HUES6 (cell line): ENCODE data around the gene GTF3C4.
"Not testable (repeated sequence)": the region's sequence is repeated elsewhere in the genome, so short reads cannot be mapped to it uniquely, and the experiment has no call there.

Source experiments
- H3K27ac ChIP-seq: 2 replicates; pipeline ENCODE4 v1.7.0; 2013; ENCODE audit warnings: low read depth, mild to moderate bottlenecking, low read length, inconsistent platforms
- H3K27me3 ChIP-seq: 2 replicates; pipeline ENCODE4 v1.6.1; 2013; ENCODE audit warnings: low read length; ENCODE audit not compliant: control insufficient read depth, insufficient read depth
- H3K36me3 ChIP-seq: 2 replicates; pipeline ENCODE4 v1.6.1; 2013; ENCODE audit warnings: low read length; ENCODE audit not compliant: control insufficient read depth, insufficient read depth
- H3K4me1 ChIP-seq: 2 replicates; pipeline ENCODE4 v1.6.1; 2013; ENCODE audit warnings: low read length; ENCODE audit not compliant: control insufficient read depth, insufficient read depth
- H3K4me3 ChIP-seq: 2 replicates; pipeline ENCODE4 v1.5.1; 2013; ENCODE audit warnings: low read depth, low read length
- H3K9ac ChIP-seq: one replicate; pipeline ENCODE4 v1.6.1; 2013; ENCODE audit warnings: mild to moderate bottlenecking, low read length
- H3K9me3 ChIP-seq: 2 replicates; pipeline ENCODE4 v1.6.1; 2013; ENCODE audit warnings: low read depth, low read length; ENCODE audit not compliant: control insufficient read depth, insufficient read depth

GTF3C4 gene

DNA sequence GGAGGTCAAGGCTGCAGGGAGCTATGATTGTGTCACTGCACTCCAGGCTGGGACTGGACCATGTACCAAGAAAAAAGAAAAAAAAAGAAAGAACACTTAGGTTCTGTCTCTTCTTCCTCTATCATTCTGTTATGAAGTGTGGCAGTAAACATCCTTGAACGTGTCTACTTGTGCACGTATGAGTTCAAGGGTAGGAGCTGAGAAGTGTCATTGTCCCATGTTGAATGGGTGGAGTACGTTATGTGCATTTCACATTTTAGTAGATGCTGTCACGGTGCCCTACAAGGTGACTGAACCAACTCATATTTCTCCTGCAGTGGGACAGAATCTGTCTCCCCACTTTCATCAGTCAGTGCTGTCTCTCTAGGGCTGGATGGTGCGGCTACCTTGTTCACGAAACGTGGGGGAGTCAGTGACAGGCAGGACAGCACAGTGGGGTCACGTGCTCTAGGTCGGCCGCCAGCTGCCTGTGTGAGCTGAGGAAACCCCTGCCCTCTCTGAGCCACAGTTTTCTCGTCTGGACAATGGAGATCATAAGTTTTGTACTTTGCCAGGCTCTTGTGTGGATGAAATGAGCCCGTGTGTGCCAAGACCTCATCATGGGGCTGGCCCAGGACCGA lies 47.2 kb downstream of the GTF3C4 start:
- Histone ChIP-seq H3K36me3 (no peaks in the 10 kb centered on the region), H3K27ac (no peak overlapping the region; the same call in 1 of the 2 replicates), H3K9me3 (no peaks in the 10 kb centered on the region), H3K27me3 (no peaks in the 10 kb centered on the region), H3K4me3 (no peak overlapping the region), H3K4me1 (no peaks in the 10 kb centered on the region), H3K9ac (no peak overlapping the region)

DNA sequence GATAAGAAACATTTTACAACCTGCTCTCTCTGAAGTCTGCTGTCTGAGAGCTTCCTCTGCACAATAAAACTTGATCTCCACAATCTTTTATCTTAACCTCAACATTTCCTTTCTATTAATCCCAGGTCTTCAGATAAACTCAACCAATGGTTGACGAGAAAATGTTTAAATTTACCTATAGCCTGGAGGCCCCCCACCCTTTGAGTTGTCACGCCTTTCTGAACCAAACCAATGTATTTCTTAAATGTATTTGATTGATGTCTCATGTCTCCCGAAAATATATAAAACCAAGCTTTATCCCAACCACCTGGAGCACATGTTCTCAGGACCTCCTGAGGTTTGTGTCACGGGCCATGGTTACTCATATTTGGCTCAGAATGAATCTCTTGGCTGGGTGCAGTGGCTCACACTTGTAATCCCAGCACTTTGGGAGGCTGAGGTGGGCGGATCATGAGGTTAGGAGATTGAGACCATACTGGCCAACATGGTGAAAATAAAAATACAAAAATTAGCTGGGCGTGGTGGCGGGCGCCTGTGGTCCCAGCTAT lies 48.2 kb downstream of the GTF3C4 start:
- not testable (repeated sequence) for H3K9ac ChIP-seq, H3K36me3 ChIP-seq, H3K4me3 ChIP-seq, H3K4me1 ChIP-seq, H3K9me3 ChIP-seq, H3K27me3 ChIP-seq, H3K27ac ChIP-seq

DNA sequence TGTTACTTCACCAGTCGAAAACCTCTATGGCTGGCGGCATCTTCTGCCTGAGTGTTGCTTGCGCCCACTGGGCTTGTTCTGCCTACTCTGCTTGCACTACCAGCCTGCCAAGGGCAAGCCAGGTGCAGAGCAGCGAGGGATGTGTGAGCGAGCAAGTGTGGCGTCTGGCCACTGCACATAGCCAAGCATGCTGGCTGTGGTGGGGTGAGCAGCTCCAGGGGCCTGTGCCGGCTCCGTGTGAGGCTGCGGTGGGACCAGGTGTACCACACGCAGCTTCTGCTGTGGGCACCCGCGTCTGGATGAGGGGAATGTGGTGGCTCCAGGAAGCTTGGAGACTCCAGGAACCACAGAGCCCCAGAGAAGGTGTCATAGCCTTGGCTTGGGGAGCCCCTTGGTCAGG lies 51.4 kb downstream of the GTF3C4 start:
- Histone ChIP-seq H3K4me3 (no peak overlapping the region), H3K4me1 (no peaks in the 10 kb centered on the region), H3K27me3 (no peaks in the 10 kb centered on the region), H3K9ac (no peak overlapping the region), H3K27ac (no peak overlapping the region), H3K9me3 (no peaks in the 10 kb centered on the region), H3K36me3 (no peaks in the 10 kb centered on the region)

DNA sequence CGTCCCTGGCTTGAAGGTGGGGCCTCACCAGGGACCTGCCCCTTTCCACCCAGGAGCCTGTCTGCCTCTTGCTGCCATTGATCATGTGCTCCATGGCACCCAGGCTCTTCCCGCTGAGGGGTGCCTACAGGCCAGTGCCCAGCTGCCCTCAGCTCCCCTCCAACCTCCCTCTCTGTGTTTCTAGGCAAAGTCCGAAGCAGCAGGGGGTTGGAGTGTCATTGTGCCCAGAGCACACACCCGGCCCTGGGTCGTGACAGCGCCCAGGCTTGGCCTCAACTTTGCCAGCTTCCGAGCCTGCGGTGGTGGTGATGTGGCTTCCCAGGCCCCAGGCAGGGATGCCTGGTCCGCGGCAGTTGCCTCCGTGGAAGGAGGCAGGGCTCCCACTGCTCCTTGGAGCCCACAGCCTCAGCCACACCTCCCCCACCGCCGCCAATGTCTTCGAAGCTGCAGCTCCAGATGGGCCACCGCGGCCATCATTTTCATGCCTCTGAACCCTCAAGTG lies 52.4 kb downstream of the GTF3C4 start:
- no peaks in the 10 kb centered on the region for H3K9me3 ChIP-seq
- no peaks in the 10 kb centered on the region for H3K36me3 ChIP-seq
- H3K27me3 ChIP-seq: no peaks in the 10 kb centered on the region
- H3K27ac ChIP-seq: no peak overlapping the region
- H3K4me3 ChIP-seq: no peak overlapping the region
- no peak overlapping the region for H3K9ac ChIP-seq
- H3K4me1 ChIP-seq: no peaks in the 10 kb centered on the region

DNA sequence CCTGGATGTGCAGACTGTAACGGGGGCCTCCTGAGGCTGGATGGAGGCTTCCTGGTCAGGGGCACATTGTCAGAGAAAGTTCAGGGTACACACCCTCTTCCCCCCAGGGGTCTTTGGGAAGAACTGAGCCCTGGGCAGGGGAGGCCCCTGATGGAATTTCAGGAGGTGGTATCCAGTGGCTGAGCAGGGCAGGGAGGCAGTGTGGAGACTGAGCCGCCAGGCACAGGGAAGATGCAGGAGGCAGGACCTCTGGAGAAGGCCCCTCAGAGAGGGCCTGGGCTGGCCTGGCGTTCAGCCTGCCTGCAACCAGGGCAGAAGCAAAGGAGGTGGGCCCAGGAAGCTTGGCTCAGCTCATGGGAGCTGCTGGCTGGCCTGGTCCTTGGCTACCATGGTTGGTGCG lies 53.5 kb downstream of the GTF3C4 start:
- no peak overlapping the region for H3K27ac ChIP-seq
- H3K4me3 ChIP-seq: no peak overlapping the region
- no peaks in the 10 kb centered on the region for H3K4me1 ChIP-seq
- H3K36me3 ChIP-seq: no peaks in the 10 kb centered on the region
- H3K27me3 ChIP-seq: no peaks in the 10 kb centered on the region
- H3K9me3 ChIP-seq: no peaks in the 10 kb centered on the region
- no peak overlapping the region for H3K9ac ChIP-seq

DNA sequence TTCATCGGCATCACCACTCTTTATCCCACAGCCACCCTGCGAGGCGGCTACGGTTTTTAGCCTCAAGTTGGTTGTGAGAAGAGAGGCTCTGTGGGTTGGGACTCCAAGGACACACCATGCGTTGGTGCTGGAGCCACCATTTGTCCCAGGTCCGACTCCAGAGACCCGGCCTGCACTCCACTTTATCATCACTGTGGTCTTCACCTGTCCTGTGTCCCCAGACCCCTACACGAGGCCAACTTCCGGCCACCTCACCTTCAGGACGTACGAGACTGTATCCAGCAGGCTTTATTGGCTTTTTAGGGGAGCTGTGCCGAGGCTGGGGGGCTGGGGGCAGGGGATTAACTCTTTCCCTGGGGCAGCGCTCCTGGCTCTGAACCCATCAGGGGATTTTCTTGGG lies 55.0 kb downstream of the GTF3C4 start:
- Histone ChIP-seq H3K4me1 (no peaks in the 10 kb centered on the region), H3K9me3 (no peaks in the 10 kb centered on the region), H3K9ac (no peak overlapping the region), H3K36me3 (no peaks in the 10 kb centered on the region), H3K27me3 (no peaks in the 10 kb centered on the region), H3K27ac (no peak overlapping the region), H3K4me3 (no peak overlapping the region)

DNA sequence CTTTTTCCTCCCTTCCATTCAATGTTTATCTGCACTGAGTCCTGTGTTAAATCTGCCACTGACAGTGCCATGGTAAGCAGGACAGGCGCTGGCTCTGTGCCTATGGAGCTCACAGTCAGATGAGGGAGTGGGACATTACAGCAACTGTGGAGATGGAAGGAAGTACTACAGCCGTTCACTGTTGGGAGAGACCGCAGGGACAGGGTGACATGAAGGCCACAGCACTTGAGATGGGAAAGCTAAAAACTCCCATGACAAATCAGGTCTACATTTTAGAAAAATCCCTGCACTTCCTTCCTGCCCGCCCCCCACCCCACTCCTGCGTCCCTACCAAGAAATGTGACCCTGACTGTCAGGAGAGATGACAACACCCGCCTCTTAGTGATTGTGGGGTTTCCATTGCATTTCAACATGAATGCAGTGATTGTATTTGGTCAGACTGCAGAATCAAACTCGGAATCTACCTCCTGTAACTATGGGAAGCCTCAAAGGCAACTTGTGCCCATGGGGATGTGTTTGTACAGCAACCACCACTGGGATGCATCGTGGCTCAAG lies 56.4 kb downstream of the GTF3C4 start:
- no peak overlapping the region for H3K4me3 ChIP-seq

DNA sequence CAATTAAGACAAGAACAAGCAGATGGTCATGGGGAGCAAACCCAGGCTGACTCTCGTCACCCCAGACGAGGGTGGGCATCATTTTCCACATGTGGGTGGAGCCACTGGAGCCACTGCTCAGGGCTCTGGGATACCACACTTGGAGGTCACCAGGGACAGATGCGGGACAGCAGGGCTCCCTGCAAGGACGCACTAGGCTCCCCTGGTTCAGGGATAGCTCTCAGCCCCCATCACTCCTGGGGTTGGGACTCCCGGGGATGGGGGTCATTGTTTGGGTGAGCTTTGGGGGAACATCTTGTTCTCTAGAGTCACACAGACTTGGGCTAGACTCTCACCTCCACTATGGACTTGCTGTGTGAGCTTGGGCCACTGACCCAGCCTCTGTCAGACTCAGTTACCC lies 57.8 kb downstream of the GTF3C4 start:
- no peak overlapping the region for H3K27ac ChIP-seq
- no peak overlapping the region for H3K9ac ChIP-seq
- 0 out of 2 replicates have a peak, but pooled peaks cover 6% of the 10 kb centered on the region for H3K4me1 ChIP-seq

More for the DNA sequence above, 56.4 kb downstream of the GTF3C4 start:
- Histone ChIP-seq H3K9me3 (no peaks in the 10 kb centered on the region), H3K36me3 (no peaks in the 10 kb centered on the region), H3K27me3 (no peaks in the 10 kb centered on the region), H3K9ac (no peak overlapping the region), H3K27ac (no peak overlapping the region), H3K4me1 (no peaks in the 10 kb centered on the region)

DNA sequence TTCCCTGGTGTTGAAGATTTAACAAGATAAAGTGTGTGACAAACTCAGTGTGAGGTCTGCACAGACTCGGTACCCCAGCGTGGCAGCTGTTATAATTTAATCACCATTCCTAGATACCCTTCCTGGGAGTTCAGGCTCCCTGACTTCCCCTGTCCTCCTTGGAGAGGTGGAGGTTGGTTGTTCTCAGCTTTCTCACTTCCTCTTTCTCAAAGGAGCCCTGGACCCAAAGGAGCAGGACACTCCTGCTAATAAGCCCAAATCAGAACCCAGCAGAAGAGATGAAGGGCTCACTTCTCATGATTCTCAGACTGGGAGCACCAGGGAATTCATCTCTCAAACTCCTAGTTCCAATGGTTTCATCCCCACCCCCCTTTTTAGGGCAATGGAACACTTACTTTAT lies 58.2 kb downstream of the GTF3C4 start:
- Histone ChIP-seq H3K27me3 (no peaks in the 10 kb centered on the region), H3K27ac (no peak overlapping the region), H3K4me3 (no peak overlapping the region), H3K9me3 (no peaks in the 10 kb centered on the region), H3K4me1 (0 out of 2 replicates have a peak, but pooled peaks cover 6% of the 10 kb centered on the region), H3K9ac (no peak overlapping the region), H3K36me3 (no peaks in the 10 kb centered on the region)

More for the DNA sequence above, 57.8 kb downstream of the GTF3C4 start:
- H3K27me3 ChIP-seq: no peaks in the 10 kb centered on the region
- H3K4me3 ChIP-seq: no peak overlapping the region
- H3K36me3 ChIP-seq: no peaks in the 10 kb centered on the region
- H3K9me3 ChIP-seq: no peaks in the 10 kb centered on the region

DNA sequence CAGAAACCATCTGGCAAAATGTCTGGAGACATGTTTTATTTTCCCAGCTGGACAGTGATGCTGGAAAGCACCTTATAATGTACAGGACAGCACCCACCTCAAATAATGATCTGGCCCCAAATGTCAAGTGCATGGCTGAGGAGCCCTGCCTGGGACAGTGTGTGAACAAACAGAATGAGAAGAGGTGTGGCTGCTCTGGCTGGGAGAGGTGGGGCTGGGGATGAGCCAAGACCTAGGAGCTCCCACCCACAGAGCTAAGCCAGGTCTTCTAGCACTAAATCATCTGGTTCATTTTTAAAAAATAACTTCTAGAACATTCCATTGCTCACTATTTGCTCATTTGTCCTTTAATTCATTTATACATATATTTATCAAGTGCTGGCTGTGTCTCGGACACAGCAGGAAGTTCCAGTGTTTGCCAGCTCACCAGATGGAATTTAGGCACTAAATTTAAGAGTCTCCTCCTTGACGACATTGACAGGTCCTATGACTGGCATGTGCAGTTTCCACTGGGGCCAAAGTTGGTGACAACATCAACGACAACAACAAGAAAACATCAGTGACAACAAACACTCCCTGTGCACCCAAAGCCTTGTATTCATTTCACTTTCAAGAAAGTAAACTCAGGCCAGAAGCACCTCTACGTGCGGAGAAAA lies 59.1 kb downstream of the GTF3C4 start:
- Histone ChIP-seq H3K27ac (no peak overlapping the region), H3K4me1 (0 out of 2 replicates have a peak, but pooled peaks cover 6% of the 10 kb centered on the region), H3K4me3 (no peak overlapping the region), H3K27me3 (no peaks in the 10 kb centered on the region), H3K9me3 (no peaks in the 10 kb centered on the region), H3K9ac (no peak overlapping the region), H3K36me3 (no peaks in the 10 kb centered on the region)
